Tibial nerve (tissue), 4 donors: Measurements from ENCODE around the gene RGS7. TPM values are rescaled to one million over a fixed set of nuclear protein-coding genes. Genes with fewer than 3 reads are reported as not detected.

Experiments used
- DNase-seq, 2 donors: peaks; one replicate each; pipeline ENCODE4 v3.0.0-alpha.2; 2019; ENCODE audit warnings: low spot score in 2 of 2
- H3K27ac ChIP-seq, 4 donors: fragments of 200-600 bp; sonication (generic) in 3 of 4; one replicate each; pipeline ENCODE4 v1.5.1; 2017 to 2019; ENCODE audit warnings: mild to moderate bottlenecking in 1 of 4
- H3K27me3 ChIP-seq, 2 donors: fragments of 200-600 bp; sonication (generic) in 1 of 2; one replicate each; pipeline versions ENCODE4 v1.5.1 to v1.6.0; 2017 to 2019
- H3K36me3 ChIP-seq, 3 donors: fragments of 200-600 bp; sonication (generic); one replicate each; pipeline ENCODE4 v1.5.1; 2018 to 2019
- H3K4me1 ChIP-seq, 4 donors: fragments of 200-600 bp; sonication (generic) in 3 of 4; one replicate each; pipeline ENCODE4 v1.5.1; 2017 to 2019
- H3K4me3 ChIP-seq, 4 donors: fragments of 200-600 bp; sonication (generic) in 3 of 4; one replicate each; pipeline ENCODE4 v1.5.1; 2017 to 2019; ENCODE audit warnings: mild to moderate bottlenecking in 1 of 4, moderate library complexity in 1 of 4
- H3K9me3 ChIP-seq, 4 donors: fragments of 200-600 bp; sonication (generic) in 3 of 4; one replicate each; pipeline ENCODE4 v1.5.1; 2017 to 2019
- EP300 ChIP-seq, 2 donors: sonication (generic); formaldehyde crosslinking; IDR thresholded peaks; one replicate each; pipeline ENCODE4 v1.6.1; 2017; ENCODE audit warnings: antibody characterized with exemption in 2 of 2, mild to moderate bottlenecking in 1 of 2
- POLR2A ChIP-seq, 2 donors: fragments of 450-650 bp; IDR thresholded peaks; one replicate each; pipeline ENCODE4 v1.6.1; 2017; ENCODE audit warnings: antibody characterized with exemption in 2 of 2, mild to moderate bottlenecking in 2 of 2, moderate library complexity in 2 of 2
- WGBS, 2 donors: methylation state at CpG; one replicate each; pipeline ENCODE4 v1.1.5; 2018; 5-methylcytosine and 5-hydroxymethylcytosine counted together
- total RNA-seq, 4 donors: library from RNA; depleted of rRNA; stranded (reverse); fragments of >200 nt; gene quantifications; one replicate each; pipeline ENCODE4 v1.1.0, GENCODE V29; 2016
- TF ChIP-seq, protein P1 (sequence below), 5 experiments: fragments of 200-600 bp in 3 of 5; fragments of 450-650 bp in 2 of 5; sonication (generic) in 3 of 5; IDR thresholded peaks; one replicate each; pipeline ENCODE4 v1.5.1; 2016 to 2019; ENCODE audit warnings: antibody characterized with exemption in 5 of 5, mild to moderate bottlenecking in 3 of 5, moderate library complexity in 2 of 5

The RGS7 gene
- total RNA-seq, 4 donors from 2014 or later: 0.39 to 1.5 (median 1.0) TPM; not detected in 1

DNA sequence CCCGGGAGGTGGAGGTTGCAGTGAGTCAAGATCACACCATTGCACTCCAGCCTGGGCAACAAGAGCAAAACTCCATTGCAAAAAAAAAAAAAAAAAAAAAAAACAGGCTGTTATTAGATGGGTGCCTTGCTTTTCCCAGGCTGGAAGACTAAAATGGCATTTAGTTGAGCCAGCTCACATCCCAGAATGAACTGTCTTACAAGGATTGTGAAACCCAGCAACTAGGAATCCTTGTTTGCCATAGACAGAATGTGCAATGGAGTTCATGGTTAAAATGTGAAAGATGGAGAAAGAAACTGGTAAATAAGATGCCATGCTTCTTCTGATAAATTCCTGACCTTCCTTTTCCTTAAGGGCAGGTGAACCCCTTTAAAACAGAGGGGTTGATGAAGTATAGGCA lies 529.2 kb downstream of the RGS7 start:
- Histone ChIP-seq H3K4me3 (no peak overlapping the region), H3K27me3 (no peaks in the 10 kb centered on the region), H3K36me3 (no peaks in the 10 kb centered on the region), H3K9me3 (no peaks in the 10 kb centered on the region), H3K4me1 (peaks cover 0 to 5% (median 0%) of the 10 kb centered on the region in 4 donors), H3K27ac (no peak overlapping the region)
- TF ChIP-seq POLR2A (IDR thresholded peaks at IDR 0.05): no peak
- DNase-seq: no peak
- WGBS, 2 donors: 87% methylated on average over 1 of the region's 1 CpG

DNA sequence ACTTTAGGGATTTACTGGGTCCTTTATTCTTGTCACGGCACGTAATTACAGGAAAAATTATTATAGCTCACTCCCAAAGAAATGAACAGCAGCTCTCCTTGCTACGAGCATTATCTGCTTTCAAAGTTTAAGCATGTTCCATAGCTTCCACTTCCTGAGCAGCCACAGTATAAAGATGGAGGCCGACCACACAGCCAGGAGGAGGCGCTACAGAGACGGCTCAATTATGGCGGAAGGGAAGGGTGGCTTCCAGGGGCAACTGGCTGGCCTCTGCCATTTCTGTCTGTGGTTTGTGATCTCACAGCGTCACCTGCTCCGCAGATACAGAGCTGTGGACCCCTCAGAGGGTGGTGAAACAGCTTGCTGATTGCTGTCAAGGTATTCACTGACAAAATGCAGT lies 532.8 kb downstream of the RGS7 start:
- Histone ChIP-seq H3K9me3 (no peaks in the 10 kb centered on the region), H3K27me3 (no peaks in the 10 kb centered on the region), H3K36me3 (no peaks in the 10 kb centered on the region), H3K4me3 (no peak overlapping the region), H3K4me1 (no peaks in the 10 kb centered on the region), H3K27ac (no peak overlapping the region)
- DNase-seq: no peak
- TF ChIP-seq EP300 (IDR thresholded peaks at IDR 0.05) (no peak), POLR2A (IDR thresholded peaks at IDR 0.05) (no peak)
- TF ChIP-seq, protein P1, sequence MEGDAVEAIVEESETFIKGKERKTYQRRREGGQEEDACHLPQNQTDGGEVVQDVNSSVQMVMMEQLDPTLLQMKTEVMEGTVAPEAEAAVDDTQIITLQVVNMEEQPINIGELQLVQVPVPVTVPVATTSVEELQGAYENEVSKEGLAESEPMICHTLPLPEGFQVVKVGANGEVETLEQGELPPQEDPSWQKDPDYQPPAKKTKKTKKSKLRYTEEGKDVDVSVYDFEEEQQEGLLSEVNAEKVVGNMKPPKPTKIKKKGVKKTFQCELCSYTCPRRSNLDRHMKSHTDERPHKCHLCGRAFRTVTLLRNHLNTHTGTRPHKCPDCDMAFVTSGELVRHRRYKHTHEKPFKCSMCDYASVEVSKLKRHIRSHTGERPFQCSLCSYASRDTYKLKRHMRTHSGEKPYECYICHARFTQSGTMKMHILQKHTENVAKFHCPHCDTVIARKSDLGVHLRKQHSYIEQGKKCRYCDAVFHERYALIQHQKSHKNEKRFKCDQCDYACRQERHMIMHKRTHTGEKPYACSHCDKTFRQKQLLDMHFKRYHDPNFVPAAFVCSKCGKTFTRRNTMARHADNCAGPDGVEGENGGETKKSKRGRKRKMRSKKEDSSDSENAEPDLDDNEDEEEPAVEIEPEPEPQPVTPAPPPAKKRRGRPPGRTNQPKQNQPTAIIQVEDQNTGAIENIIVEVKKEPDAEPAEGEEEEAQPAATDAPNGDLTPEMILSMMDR (IDR thresholded peaks at IDR 0.05): no peak
- WGBS, 2 donors: 83 to 84% methylated on average over 9 of the region's 9 CpGs

DNA sequence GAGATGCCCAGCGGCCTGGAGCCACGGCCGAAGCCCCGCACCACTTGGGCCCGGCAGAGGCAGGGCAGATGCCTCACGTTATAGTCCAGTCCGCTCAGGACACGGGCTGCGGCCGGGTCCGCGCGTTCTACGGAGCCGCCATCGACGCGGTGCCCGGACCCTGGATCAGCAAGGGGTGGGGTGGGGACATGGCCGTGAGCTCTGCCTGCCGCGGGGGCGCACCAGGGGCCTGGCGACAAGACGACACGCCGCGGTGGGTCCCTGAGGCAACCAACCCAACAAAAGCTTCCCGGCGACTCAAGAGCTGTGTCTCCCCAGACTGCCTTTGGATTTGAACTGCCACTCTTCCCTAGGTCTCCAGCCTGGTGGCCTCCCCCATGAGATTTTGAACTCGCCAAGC lies 533.6 kb downstream of the RGS7 start:
- no peaks in the 10 kb centered on the region for H3K4me1 ChIP-seq
- 96 to 97% methylated on average over 30 of the region's 31 CpGs for WGBS, 2 donors
- no peaks in the 10 kb centered on the region for H3K36me3 ChIP-seq
- TF ChIP-seq EP300 (IDR thresholded peaks at IDR 0.05) (no peak), POLR2A (IDR thresholded peaks at IDR 0.05) (no peak)
- TF ChIP-seq, protein P1 (IDR thresholded peaks at IDR 0.05): no peak
- H3K9me3 ChIP-seq: no peaks in the 10 kb centered on the region
- no peak overlapping the region for H3K4me3 ChIP-seq
- DNase-seq: no peak
- no peaks in the 10 kb centered on the region for H3K27me3 ChIP-seq
- H3K27ac ChIP-seq: no peak overlapping the region

DNA sequence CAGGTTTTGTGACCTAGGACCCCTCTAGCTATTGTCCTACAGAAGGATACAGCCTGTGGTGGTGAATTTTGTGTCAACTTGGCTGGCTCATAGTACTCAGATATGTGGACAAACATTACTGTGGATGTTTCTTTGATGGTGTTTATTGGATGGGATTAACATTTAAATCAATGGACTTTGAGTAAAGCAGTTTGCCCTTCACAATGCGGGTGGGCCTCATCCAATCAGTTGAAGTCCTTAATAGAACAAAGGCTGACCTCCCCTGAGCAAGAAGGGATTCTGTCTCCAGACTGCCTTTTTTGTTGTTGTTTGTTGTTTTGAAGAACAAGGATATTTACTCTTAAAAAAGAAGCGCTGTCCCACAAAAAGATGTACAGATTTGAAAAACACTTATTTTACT lies 535.1 kb downstream of the RGS7 start:
- H3K9me3 ChIP-seq: no peaks in the 10 kb centered on the region
- no peak overlapping the region for H3K27ac ChIP-seq
- H3K4me3 ChIP-seq: no peak overlapping the region
- TF ChIP-seq, protein P1 (IDR thresholded peaks at IDR 0.05): no peak
- no peak for TF ChIP-seq EP300 (IDR thresholded peaks at IDR 0.05)
- no peaks in the 10 kb centered on the region for H3K27me3 ChIP-seq
- 97 to 100% methylated on average over 2 of the region's 2 CpGs for WGBS, 2 donors
- no peaks in the 10 kb centered on the region for H3K36me3 ChIP-seq
- no peak for DNase-seq
- H3K4me1 ChIP-seq: no peaks in the 10 kb centered on the region

DNA sequence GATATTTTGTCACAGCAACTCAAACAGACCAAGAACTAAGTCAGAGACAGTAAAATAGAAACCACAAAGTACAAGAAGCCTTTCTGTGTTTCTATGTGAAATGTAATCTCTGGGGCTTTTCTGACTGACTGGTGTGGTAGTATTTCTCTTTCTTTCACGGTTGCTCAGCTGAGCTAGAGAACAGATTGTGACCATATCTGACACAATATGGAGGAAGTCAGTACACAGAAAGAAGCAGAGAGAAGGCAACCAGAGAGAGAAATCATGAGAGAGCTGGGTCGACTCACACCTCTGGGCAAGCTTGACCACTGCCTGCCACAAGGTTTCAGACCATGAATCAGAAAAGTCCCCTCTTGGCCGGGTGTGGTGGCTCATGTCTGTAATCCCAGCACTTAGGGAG lies 536.2 kb downstream of the RGS7 start:
- Histone ChIP-seq H3K4me1 (no peaks in the 10 kb centered on the region), H3K27ac (no peak overlapping the region), H3K9me3 (no peaks in the 10 kb centered on the region), H3K27me3 (no peaks in the 10 kb centered on the region), H3K4me3 (no peak overlapping the region), H3K36me3 (no peaks in the 10 kb centered on the region)
- WGBS, 2 donors: 41 to 70% methylated on average over 3 of the region's 3 CpGs
- TF ChIP-seq POLR2A (IDR thresholded peaks at IDR 0.05) (no peak), EP300 (IDR thresholded peaks at IDR 0.05) (no peak)
- TF ChIP-seq, protein P1 (IDR thresholded peaks at IDR 0.05): no peak
- no peak for DNase-seq

DNA sequence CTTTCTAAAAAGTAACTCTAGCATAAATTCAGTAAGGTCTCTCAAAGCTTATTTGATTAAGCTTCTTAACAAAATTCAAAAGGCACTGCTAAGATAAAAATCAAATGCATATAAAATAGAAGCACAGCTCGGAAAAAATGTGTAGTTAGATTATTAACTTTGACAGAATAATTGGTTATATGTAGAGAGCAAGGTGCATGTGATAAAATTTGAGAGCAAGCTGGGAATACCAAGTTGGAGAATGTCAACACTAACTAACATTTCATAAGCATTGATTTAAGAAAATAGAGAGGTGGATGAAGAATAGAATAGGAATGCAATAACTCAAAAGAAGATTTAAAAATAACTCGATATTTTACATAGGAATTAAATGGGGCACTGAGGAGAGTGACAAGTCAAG lies 540.5 kb downstream of the RGS7 start:
- H3K27ac ChIP-seq: no peak overlapping the region
- no peak for DNase-seq
- TF ChIP-seq, protein P1 (IDR thresholded peaks at IDR 0.05): no peak
- TF ChIP-seq POLR2A (IDR thresholded peaks at IDR 0.05): no peak
- TF ChIP-seq EP300 (IDR thresholded peaks at IDR 0.05): no peak
- H3K36me3 ChIP-seq: no peaks in the 10 kb centered on the region
- H3K4me3 ChIP-seq: no peak overlapping the region
- H3K9me3 ChIP-seq: no peaks in the 10 kb centered on the region
- WGBS, 2 donors: 82 to 84% methylated on average over 2 of the region's 2 CpGs
- H3K27me3 ChIP-seq: no peaks in the 10 kb centered on the region
- H3K4me1 ChIP-seq: no peaks in the 10 kb centered on the region
